Measurements from ENCODE around the gene ERMAP. TPM values are rescaled to one million over a fixed set of nuclear protein-coding genes. Genes with fewer than 3 reads are reported as not detected.
"Not testable (repeated sequence)": the region's sequence is repeated elsewhere in the genome, so short reads cannot be mapped to it uniquely, and the experiment has no call there.

Gene ERMAP
- polyA plus RNA-seq, 1 experiment, result 18.2 TPM

DNA sequence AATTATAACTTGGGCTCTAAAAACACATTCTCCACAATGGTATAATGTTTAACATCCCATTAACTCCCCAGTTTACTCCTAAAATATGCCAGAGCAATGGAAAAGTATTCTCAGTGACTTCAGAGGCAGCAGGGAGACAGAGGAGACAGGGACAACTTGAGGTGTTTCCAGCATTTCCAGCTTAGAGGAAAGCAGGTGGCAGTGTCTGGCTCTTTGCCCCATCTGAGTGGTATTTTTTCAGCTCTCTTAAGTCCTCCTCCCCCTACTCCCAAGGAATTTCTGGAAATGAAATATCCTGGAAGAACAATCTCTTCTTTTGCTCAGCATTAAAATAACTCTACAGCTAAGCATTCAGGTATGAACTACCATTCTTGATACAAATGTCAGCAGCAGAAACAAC, 10.8 kb upstream of the ERMAP start:
- ChIA-PET POLR2A (interaction anchor here (0.6 kb wide), 1 partner anchor 16 kb away, joined by 4 read pairs; no protein-coding TSS in a partner anchor), CTCF (no interaction called here)
- H3K9me3 ChIP-seq (ENCODE audit: control insufficient read depth, insufficient read depth, low read length), result no peaks in the 10 kb centered on the region; the same call in 1 of the 2 replicates
- H3K27me3 ChIP-seq (ENCODE audit: control insufficient read depth, insufficient read depth, low read length), result no peaks in the 10 kb centered on the region
- H3K4me3 ChIP-seq (ENCODE audit: low read depth, low read length), result no peak overlapping the region
- H3K27ac ChIP-seq (ENCODE audit: low read depth, low read length), result no peak overlapping the region
- TF ChIP-seq, protein P1, sequence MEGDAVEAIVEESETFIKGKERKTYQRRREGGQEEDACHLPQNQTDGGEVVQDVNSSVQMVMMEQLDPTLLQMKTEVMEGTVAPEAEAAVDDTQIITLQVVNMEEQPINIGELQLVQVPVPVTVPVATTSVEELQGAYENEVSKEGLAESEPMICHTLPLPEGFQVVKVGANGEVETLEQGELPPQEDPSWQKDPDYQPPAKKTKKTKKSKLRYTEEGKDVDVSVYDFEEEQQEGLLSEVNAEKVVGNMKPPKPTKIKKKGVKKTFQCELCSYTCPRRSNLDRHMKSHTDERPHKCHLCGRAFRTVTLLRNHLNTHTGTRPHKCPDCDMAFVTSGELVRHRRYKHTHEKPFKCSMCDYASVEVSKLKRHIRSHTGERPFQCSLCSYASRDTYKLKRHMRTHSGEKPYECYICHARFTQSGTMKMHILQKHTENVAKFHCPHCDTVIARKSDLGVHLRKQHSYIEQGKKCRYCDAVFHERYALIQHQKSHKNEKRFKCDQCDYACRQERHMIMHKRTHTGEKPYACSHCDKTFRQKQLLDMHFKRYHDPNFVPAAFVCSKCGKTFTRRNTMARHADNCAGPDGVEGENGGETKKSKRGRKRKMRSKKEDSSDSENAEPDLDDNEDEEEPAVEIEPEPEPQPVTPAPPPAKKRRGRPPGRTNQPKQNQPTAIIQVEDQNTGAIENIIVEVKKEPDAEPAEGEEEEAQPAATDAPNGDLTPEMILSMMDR (IDR thresholded peaks at IDR 0.05; ENCODE audit: low read depth, low read length), result no peak
- no peak for DNase-seq (ENCODE audit: low read depth, low spot score)

GRCh38 chr1:42806593-42806992, 10.3 kb upstream of the ERMAP start:
- TF ChIP-seq, protein P1 (IDR thresholded peaks at IDR 0.05; ENCODE audit: low read depth, low read length), result no peak
- no peaks in the 10 kb centered on the region for H3K27me3 ChIP-seq (ENCODE audit: control insufficient read depth, insufficient read depth, low read length)
- H3K27ac ChIP-seq (ENCODE audit: low read depth, low read length), result no peak overlapping the region
- CTCF ChIA-PET, result no interaction called here
- H3K9me3 ChIP-seq (ENCODE audit: control insufficient read depth, insufficient read depth, low read length), result no peaks in the 10 kb centered on the region; the same call in 1 of the 2 replicates
- no peak for DNase-seq (ENCODE audit: low read depth, low spot score)
- POLR2A ChIA-PET, result interaction anchor here (0.6 kb wide), 1 partner anchor 15 kb away, joined by 4 read pairs; no protein-coding TSS in a partner anchor
- H3K4me3 ChIP-seq (ENCODE audit: low read depth, low read length), result no peak overlapping the region

DNA sequence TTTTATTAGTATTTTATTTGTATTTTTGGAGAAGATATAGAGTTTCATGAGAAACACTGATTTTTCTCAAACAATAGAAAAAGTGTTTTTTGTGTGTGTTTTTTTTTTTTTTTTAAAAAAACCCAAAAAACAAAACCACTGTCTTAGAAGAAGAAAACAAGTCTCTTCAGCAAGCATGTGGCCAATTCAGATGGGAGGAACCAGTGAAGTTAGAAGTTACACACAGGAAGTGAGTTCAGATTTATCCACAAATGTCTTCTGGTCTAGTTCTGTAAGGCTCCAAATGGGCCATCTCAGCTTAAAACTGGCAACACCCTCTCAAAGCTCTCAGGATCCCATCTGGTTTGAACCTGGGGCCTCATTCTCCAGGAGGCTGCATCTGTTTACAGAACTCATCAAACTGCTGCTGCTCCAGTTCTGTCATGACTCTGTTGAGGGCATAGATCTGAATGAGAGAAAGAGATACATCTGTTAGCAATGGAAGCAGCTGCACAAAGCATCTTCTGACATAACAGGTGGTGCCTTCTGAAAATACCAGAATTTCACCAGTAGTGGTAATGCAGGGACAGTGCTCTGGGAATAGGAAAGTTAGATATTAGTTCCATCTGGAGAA, 9.8 kb upstream of the ERMAP start:
- CTCF ChIA-PET, result no interaction called here
- H3K9me3 ChIP-seq (ENCODE audit: control insufficient read depth, insufficient read depth, low read length), result no peaks in the 10 kb centered on the region; the same call in 1 of the 2 replicates
- no peak overlapping the region for H3K27ac ChIP-seq (ENCODE audit: low read depth, low read length)
- DNase-seq (ENCODE audit: low read depth, low spot score), result no peak
- TF ChIP-seq, protein P1 (IDR thresholded peaks at IDR 0.05; ENCODE audit: low read depth, low read length), result no peak
- H3K27me3 ChIP-seq (ENCODE audit: control insufficient read depth, insufficient read depth, low read length), result no peaks in the 10 kb centered on the region
- no peak overlapping the region for H3K4me3 ChIP-seq (ENCODE audit: low read depth, low read length)
- POLR2A ChIA-PET, result interaction anchor here (1.4 kb wide), 1 partner anchor 10 kb away, joined by 3 read pairs; no protein-coding TSS in a partner anchor

GRCh38 chr1:42814815-42815214, 2.1 kb upstream of the ERMAP start:
- CTCF ChIA-PET; DNase-seq (ENCODE audit: low read depth, low spot score); H3K27me3 ChIP-seq (ENCODE audit: control insufficient read depth, insufficient read depth, low read length); H3K4me3 ChIP-seq (ENCODE audit: low read depth, low read length); POLR2A ChIA-PET; H3K9me3 ChIP-seq (ENCODE audit: control insufficient read depth, insufficient read depth, low read length); H3K27ac ChIP-seq (ENCODE audit: low read depth, low read length): not testable (repeated sequence)

DNA sequence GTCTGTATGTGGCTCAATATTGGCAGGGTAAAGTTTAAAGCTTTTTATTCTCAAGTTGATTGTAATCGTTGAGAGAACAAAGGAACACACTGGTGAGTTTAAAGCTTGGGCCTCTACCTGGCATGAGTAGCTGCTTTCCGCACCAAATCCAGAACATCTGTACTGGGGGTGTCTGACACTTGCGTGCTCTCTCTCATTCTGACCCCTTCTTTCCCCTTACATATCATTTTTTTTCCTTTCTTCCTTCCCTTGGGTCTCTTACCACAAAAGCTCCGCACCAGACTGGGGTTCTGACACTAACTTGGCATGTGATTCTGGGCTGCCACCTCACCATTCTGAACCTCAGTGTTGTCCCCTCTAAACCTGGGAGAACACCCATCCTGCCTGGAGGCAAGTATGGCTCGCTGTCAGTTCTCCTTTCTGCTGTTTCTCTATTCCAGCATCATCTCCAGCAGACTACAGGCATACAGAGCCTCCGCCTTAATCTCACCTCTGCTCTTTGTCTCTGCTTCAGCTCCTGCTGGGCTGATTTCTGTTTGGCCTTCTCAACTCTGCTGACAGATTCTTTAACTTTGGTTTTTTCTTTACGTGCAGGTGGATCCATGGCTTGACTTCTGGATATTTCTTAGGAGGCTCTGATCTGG, 859 bp upstream of the ERMAP start:
- Histone ChIP-seq H3K27ac (ENCODE audit: low read depth, low read length) (peak overlapping the region; percentile 25), H3K9me3 (ENCODE audit: control insufficient read depth, insufficient read depth, low read length) (no peaks in the 10 kb centered on the region), H3K27me3 (ENCODE audit: control insufficient read depth, insufficient read depth, low read length) (no peaks in the 10 kb centered on the region), H3K4me3 (ENCODE audit: low read depth, low read length) (peak overlapping the region; percentile 86)
- ChIA-PET CTCF (interaction anchor here (1.3 kb wide), 2 partner anchors 30 to 258 kb away, joined by 3 to 4 read pairs; partner anchors contain the start of gene ZNF691), POLR2A (interaction anchor here (1.4 to 3.0 kb wide), 2 partner anchors 30 to 49 kb away, joined by 6 to 16 read pairs; partner anchors contain the start of genes C1orf50, P3H1 and ZNF691)
- no peak for DNase-seq (ENCODE audit: low read depth, low spot score)
- TF ChIP-seq, protein P1 (IDR thresholded peaks at IDR 0.05; ENCODE audit: low read depth, low read length), result no peak
